Mammary epithelial cell (primary cell): Measurements from ENCODE around the gene HIVEP3.

Experiments
- CTCF ChIP-seq, 2 donors: IDR thresholded peaks in 1 of 2; conservative IDR thresholded peaks in 1 of 2; 2 replicates each; pipeline ENCODE4 v1.5.1; 2011 to 2012; ENCODE audit warnings: inconsistent platforms in 2 of 2, low read length in 2 of 2, mild to moderate bottlenecking in 2 of 2, control low read depth in 1 of 2, low read depth in 1 of 2; ENCODE audit not compliant: insufficient read depth in 1 of 2; ENCODE audit errors: extremely low read depth in 1 of 2
- EZH2 ChIP-seq: IDR thresholded peaks from 2 replicates; pipeline ENCODE4 v1.6.1; 2012; ENCODE audit warnings: low read length, inconsistent platforms, borderline replicate concordance

- no peak for TF ChIP-seq CTCF (conservative IDR thresholded peaks at IDR 0.05 in 1 of 2, IDR thresholded peaks at IDR 0.05 in 1 of 2; ENCODE audit: extremely low read depth in 1 of 2, insufficient read depth in 1 of 2, low read depth in 1 of 2, low read length in 2 of 2)
- no peak for TF ChIP-seq EZH2
Measured at GRCh38 chr1:41537788-41538351, 380.9 kb downstream of the HIVEP3 start.
